ENCODE data around the gene ZBTB40.

- TF ChIP-seq, protein P1, sequence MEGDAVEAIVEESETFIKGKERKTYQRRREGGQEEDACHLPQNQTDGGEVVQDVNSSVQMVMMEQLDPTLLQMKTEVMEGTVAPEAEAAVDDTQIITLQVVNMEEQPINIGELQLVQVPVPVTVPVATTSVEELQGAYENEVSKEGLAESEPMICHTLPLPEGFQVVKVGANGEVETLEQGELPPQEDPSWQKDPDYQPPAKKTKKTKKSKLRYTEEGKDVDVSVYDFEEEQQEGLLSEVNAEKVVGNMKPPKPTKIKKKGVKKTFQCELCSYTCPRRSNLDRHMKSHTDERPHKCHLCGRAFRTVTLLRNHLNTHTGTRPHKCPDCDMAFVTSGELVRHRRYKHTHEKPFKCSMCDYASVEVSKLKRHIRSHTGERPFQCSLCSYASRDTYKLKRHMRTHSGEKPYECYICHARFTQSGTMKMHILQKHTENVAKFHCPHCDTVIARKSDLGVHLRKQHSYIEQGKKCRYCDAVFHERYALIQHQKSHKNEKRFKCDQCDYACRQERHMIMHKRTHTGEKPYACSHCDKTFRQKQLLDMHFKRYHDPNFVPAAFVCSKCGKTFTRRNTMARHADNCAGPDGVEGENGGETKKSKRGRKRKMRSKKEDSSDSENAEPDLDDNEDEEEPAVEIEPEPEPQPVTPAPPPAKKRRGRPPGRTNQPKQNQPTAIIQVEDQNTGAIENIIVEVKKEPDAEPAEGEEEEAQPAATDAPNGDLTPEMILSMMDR (IDR thresholded peaks at IDR 0.05; ENCODE audit: poor library complexity): no peak
- TF ChIP-seq EZH2phosphoT487 (IDR thresholded peaks at IDR 0.05; ENCODE audit: low read depth, severe bottlenecking, unreplicated experiment): no peak
These were observed 4.0 kb upstream of the ZBTB40 start for GRCh38 chr1:22447621-22448111.

Measured in hepatocyte (in vitro differentiated cells).